HG03354 (cell line): Measurements from ENCODE around the gene CSNK1G3.
"Not testable (repeated sequence)": the region's sequence is repeated elsewhere in the genome, so short reads cannot be mapped to it uniquely, and the experiment has no call there.

Source experiments
- ATAC-seq: cut with Tn5 transposase; IDR thresholded peaks from one replicate; pipeline ENCODE4 v1.9.1; 2021; ENCODE audit warnings: mild to moderate bottlenecking; ENCODE audit not compliant: unreplicated experiment, poor library complexity, severe bottlenecking

CSNK1G3 gene

GRCh38 chr5:123617561-123617960 lies 105.6 kb downstream of the CSNK1G3 start:
- ATAC-seq, result no peak

- no peak for ATAC-seq
These were observed 114.1 kb downstream of the CSNK1G3 start for GRCh38 chr5:123626051-123626450.

GRCh38 chr5:123628860-123629544 lies 117.0 kb downstream of the CSNK1G3 start:
- no peak for ATAC-seq

- no peak for ATAC-seq
These were observed 124.0 kb downstream of the CSNK1G3 start for GRCh38 chr5:123636006-123636405.

- ATAC-seq, result not testable (repeated sequence)
These were observed 125.1 kb downstream of the CSNK1G3 start for GRCh38 chr5:123637028-123637427.

GRCh38 chr5:123639244-123639643 lies 127.3 kb downstream of the CSNK1G3 start:
- no peak for ATAC-seq

- ATAC-seq, result no peak
These were observed 133.1 kb downstream of the CSNK1G3 start for GRCh38 chr5:123645024-123645603.

GRCh38 chr5:123647066-123647465 lies 135.1 kb downstream of the CSNK1G3 start:
- ATAC-seq, result no peak

GRCh38 chr5:123651234-123651633 lies 139.3 kb downstream of the CSNK1G3 start:
- no peak for ATAC-seq

- ATAC-seq, result no peak
These were observed 147.0 kb downstream of the CSNK1G3 start for GRCh38 chr5:123659011-123659410.

GRCh38 chr5:123659495-123659894 lies 147.5 kb downstream of the CSNK1G3 start:
- no peak for ATAC-seq

GRCh38 chr5:123664961-123665360 lies 153.0 kb downstream of the CSNK1G3 start:
- ATAC-seq, result no peak

- no peak for ATAC-seq
These were observed 153.9 kb downstream of the CSNK1G3 start for GRCh38 chr5:123665822-123666371.
